ENCODE data around the gene IL1A.

The IL1A gene

GRCh38 chr2:112723995-112724394 is 60.3 kb downstream of the IL1A start:
- no peak overlapping the region for H3K4me3 Mint-ChIP-seq

More at GRCh38 chr2:112723995-112724394, 60.3 kb downstream of the IL1A start:
- H3K36me3 Mint-ChIP-seq (ENCODE audit: low read depth) = no peaks in the 10 kb centered on the region
- H3K27me3 Mint-ChIP-seq = peaks cover 12% of the 10 kb centered on the region
- no peak for ATAC-seq
- H3K27ac Mint-ChIP-seq = no peak overlapping the region
- DNase-seq = no peak
- H3K9me3 Mint-ChIP-seq = no peaks in the 10 kb centered on the region
- H3K4me1 Mint-ChIP-seq = peaks cover 6% of the 10 kb centered on the region

Measured in activated naive CD8-positive, alpha-beta T cell treated with anti-CD3 and anti-CD28 coated beads, Interleukin-2, amount 50 U/mL, for 24 hours (primary cell).